ENCODE results near the gene DLEC1. TPM values are rescaled to one million over a fixed set of nuclear protein-coding genes. Genes with fewer than 3 reads are reported as not detected.
"Not testable (repeated sequence)": the region's sequence is repeated elsewhere in the genome, so short reads cannot be mapped to it uniquely, and the experiment has no call there.

Gene DLEC1
- total RNA-seq, 1 donor from 2014 or later, result 0.11 TPM

DNA sequence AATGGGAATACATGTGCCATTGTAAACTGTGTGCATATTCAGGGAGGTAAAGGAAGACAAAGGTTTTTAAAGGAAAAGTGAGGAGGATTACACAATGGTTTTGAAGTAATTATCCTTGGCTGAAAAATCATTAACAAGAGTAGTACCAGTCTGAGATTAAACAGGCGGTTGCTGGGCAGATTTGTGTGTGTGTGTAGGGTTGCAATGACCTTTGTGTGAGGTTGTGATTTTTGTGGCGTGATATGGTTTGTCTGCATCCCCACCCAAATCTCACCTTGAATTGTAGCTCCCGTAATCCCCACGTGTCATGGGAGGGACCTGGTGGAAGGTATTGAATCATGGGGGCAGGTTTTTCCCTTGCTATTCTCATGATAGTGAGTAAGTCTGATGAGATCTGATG lies 7.0 kb downstream of the DLEC1 start:
- H3K27ac ChIP-seq, result no peak overlapping the region
- H3K9me3 ChIP-seq, result no peaks in the 10 kb centered on the region
- no peaks in the 10 kb centered on the region for H3K4me1 ChIP-seq
- no peak overlapping the region for H3K4me3 ChIP-seq
- H3K36me3 ChIP-seq, result no peaks in the 10 kb centered on the region
- no peak for DNase-seq (ENCODE audit: low spot score in 2 of 2)
- intact Hi-C loops (cut with DNase I), result no loop called here
- TF ChIP-seq, protein P1, sequence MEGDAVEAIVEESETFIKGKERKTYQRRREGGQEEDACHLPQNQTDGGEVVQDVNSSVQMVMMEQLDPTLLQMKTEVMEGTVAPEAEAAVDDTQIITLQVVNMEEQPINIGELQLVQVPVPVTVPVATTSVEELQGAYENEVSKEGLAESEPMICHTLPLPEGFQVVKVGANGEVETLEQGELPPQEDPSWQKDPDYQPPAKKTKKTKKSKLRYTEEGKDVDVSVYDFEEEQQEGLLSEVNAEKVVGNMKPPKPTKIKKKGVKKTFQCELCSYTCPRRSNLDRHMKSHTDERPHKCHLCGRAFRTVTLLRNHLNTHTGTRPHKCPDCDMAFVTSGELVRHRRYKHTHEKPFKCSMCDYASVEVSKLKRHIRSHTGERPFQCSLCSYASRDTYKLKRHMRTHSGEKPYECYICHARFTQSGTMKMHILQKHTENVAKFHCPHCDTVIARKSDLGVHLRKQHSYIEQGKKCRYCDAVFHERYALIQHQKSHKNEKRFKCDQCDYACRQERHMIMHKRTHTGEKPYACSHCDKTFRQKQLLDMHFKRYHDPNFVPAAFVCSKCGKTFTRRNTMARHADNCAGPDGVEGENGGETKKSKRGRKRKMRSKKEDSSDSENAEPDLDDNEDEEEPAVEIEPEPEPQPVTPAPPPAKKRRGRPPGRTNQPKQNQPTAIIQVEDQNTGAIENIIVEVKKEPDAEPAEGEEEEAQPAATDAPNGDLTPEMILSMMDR (IDR thresholded peaks at IDR 0.05), result no peak
- H3K27me3 ChIP-seq, result no peaks in the 10 kb centered on the region

DNA sequence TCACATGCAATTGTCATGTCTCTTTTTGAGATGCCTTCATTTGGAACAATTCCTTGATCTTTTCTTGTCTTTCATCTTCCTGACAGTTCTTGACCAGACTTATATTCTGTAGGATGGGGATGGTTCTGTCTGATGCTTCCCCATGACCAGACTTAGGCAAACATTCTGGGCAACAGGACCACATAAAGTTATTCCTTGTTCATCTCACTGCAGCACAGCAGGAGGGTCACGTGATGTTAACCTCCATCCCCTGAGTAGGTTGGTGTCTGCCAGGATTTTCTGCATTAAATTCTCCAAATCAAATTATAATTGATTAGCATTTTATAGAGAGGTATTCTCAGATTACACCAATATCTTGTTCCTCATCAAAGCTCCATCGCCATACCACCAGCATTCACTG lies 7.8 kb downstream of the DLEC1 start:
- H3K27me3 ChIP-seq, result no peaks in the 10 kb centered on the region
- H3K9me3 ChIP-seq, result no peaks in the 10 kb centered on the region
- DNase-seq (ENCODE audit: low spot score in 2 of 2), result no peak
- no peaks in the 10 kb centered on the region for H3K36me3 ChIP-seq
- H3K4me1 ChIP-seq, result no peaks in the 10 kb centered on the region
- no peak overlapping the region for H3K27ac ChIP-seq
- TF ChIP-seq, protein P1 (IDR thresholded peaks at IDR 0.05), result no peak
- H3K4me3 ChIP-seq, result no peak overlapping the region
- intact Hi-C loops (cut with DNase I), result no loop called here

DNA sequence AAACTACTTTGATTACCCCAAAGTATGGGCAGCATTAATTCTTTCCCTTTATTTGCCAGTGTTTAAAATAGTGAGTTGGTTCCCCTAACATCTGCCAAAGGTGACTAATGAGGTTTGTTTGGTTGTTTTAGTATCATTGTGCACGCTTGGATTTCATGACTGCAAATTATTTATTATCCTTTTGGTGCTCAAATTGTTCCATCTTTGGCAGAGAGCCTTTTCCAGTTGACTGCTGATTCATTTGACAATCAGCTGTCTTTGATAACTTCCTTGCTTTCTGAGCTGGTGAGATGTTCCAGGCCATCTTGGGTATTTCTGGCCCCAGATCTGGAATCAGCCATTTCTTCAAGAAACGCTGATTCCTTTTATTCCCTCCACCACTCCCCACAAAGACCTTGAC lies 8.9 kb downstream of the DLEC1 start:
- no peaks in the 10 kb centered on the region for H3K4me1 ChIP-seq
- H3K9me3 ChIP-seq, result no peaks in the 10 kb centered on the region
- TF ChIP-seq, protein P1 (IDR thresholded peaks at IDR 0.05), result no peak
- no peak for DNase-seq (ENCODE audit: low spot score in 2 of 2)
- H3K27ac ChIP-seq, result no peak overlapping the region
- intact Hi-C loops (cut with DNase I), result no loop called here
- no peaks in the 10 kb centered on the region for H3K36me3 ChIP-seq
- no peak overlapping the region for H3K4me3 ChIP-seq
- no peaks in the 10 kb centered on the region for H3K27me3 ChIP-seq

DNA sequence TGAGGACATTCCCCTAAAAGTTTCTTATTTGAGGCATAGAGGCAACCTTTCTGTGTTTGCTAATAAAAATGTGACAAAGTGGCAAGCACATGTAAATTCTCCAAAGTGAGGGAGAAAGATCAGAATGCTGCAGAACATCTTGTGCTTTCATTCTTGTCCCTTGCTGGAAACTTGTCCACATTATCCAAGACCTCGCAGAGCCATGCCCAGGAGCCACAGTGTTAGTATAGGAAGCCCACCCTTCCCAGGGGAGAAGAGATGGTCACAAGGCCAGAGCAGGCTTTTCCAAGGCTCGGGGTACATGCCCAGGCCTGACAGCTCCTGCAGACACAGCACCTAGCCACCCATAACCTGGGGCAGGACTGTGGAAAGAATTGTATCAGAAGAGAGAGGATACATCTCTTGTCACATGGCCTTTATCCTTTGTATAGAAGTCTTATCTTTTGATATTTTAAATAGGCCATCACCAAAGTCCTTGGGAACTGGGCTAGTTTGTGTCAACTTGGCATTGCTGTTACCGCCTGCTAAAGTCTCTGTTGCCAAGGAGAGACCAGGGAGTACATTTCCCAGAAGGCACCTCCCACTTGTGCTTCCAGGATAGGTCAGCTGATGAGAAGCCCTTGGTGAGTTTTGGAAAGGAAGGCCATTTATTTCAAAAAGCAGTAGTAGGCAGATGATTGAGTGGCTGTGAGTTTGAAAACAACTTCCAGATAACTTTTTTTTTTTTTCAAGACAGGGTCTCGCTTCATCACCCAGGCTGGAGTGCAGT lies 10.5 kb downstream of the DLEC1 start:
- no peaks in the 10 kb centered on the region for H3K9me3 ChIP-seq
- no peak overlapping the region for H3K4me3 ChIP-seq
- intact Hi-C loops (cut with DNase I), result no loop called here
- TF ChIP-seq, protein P1 (IDR thresholded peaks at IDR 0.05), result no peak
- DNase-seq (ENCODE audit: low spot score in 2 of 2), result no peak
- no peaks in the 10 kb centered on the region for H3K27me3 ChIP-seq
- no peak overlapping the region for H3K27ac ChIP-seq
- H3K36me3 ChIP-seq, result no peaks in the 10 kb centered on the region
- H3K4me1 ChIP-seq, result no peaks in the 10 kb centered on the region

DNA sequence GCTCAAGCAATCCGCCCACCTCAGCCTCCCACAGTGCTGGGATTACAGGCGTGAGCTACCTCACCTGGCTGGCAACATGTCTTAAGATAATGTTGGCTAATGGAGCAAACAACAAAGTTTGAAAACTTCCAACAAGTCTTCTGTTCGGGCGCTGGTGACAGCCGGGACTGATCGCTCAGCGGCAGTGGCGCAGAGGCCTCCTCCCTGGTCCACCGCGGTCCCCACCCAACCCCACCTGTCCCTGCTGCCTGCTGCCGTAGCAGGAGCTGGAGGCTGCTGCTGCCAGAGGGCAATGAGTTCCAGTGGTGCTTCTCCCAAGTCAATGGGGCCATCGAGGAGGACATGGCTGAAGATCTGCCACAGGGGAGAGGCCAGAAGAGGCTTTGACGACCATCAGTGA lies 12.1 kb downstream of the DLEC1 start:
- DNase-seq (ENCODE audit: low spot score in 2 of 2), result no peak
- no peaks in the 10 kb centered on the region for H3K36me3 ChIP-seq
- no peaks in the 10 kb centered on the region for H3K27me3 ChIP-seq
- no peaks in the 10 kb centered on the region for H3K9me3 ChIP-seq
- TF ChIP-seq, protein P1 (IDR thresholded peaks at IDR 0.05), result no peak
- no peaks in the 10 kb centered on the region for H3K4me1 ChIP-seq
- intact Hi-C loops (cut with DNase I), result no loop called here
- H3K27ac ChIP-seq, result no peak overlapping the region
- no peak overlapping the region for H3K4me3 ChIP-seq

DNA sequence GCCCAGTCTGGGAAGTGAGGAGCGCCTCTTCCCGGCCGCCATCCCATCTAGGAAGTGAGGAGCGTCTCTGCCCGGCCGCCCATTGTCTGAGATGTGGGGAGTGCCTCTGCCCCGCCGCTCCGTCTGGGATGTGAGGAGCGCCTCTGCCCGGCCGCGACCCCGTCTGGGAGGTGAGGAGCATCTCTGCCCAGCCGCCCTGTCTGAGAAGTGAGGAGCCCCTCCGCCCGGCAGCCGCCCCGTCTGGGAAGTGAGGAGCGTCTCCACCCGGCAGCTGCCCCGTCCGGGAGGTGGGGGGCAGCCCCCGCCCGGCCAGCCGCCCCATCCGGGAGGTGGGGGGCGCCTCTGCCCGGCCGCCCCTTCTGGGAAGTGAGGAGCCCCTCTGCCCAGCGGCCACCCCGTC lies 14.3 kb downstream of the DLEC1 start:
- H3K27ac ChIP-seq; H3K9me3 ChIP-seq; DNase-seq (ENCODE audit: low spot score in 2 of 2); H3K4me3 ChIP-seq; intact Hi-C loops (cut with DNase I); H3K4me1 ChIP-seq; H3K27me3 ChIP-seq; H3K36me3 ChIP-seq: not testable (repeated sequence)

DNA sequence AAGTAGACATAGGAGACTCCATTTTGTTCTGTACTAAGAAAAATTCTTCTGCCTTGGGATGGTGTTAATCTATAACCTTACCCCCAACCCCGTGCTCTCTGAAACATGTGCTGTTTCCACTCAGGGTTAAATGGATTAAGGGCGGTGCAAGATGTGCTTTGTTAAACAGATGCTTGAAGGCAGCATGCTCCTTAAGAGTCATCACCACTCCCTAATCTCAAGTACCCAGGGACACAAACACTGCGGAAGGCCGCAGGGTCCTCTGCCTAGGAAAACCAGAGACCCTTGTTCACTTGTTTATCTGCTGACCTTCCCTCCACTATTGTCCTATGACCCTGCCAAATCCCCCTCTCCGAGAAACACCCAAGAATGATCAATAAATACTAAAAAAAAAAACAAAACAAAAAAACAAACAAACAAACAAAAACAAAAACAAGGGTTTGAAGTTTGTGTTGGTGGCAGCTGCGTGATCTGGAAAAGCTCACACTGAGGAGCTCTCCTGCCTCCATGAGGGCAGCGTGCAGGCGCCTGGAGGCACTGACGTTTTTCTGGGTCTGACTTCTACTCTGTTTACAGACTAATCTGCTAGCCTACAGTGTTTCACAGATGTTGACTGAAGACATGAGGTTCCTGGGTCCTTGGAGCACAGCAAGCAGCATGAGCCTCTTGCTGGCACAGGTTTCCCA lies 14.9 kb downstream of the DLEC1 start:
- H3K27me3 ChIP-seq; intact Hi-C loops (cut with DNase I); H3K4me3 ChIP-seq; H3K9me3 ChIP-seq; H3K27ac ChIP-seq; DNase-seq (ENCODE audit: low spot score in 2 of 2); H3K4me1 ChIP-seq; H3K36me3 ChIP-seq: not testable (repeated sequence)

All from ascending aorta (tissue), 2 donors.